D721Med (cell line): ENCODE data around the gene RHPN2.
"Not testable (repeated sequence)": the region's sequence is repeated elsewhere in the genome, so short reads cannot be mapped to it uniquely, and the experiment has no call there.

ENCODE experiments used
- DNase-seq: peaks from one replicate; pipeline ENCODE4 v3.0.0; 2011; ENCODE audit warnings: low spot score; ENCODE audit not compliant: insufficient read length
- FAIRE-seq: peaks from 2 replicates; lab custom pipeline; 2011; peaks lifted over from hg19 to GRCh38; lab: Jason Lieb, UNC
- CTCF ChIP-seq: IDR thresholded peaks from 2 replicates; pipeline ENCODE4 v1.5.1; 2012; ENCODE audit warnings: mild to moderate bottlenecking, control low read depth; ENCODE audit not compliant: insufficient read depth; ENCODE audit errors: missing control alignments

The RHPN2 gene

GRCh38 chr19:33054623-33055022, 10.1 kb downstream of the RHPN2 start:
- FAIRE-seq (no peak), DNase-seq (no peak)
- no peak for TF ChIP-seq CTCF

- DNase-seq, result no peak
- no peak for TF ChIP-seq CTCF
- FAIRE-seq, result no peak
Measured at GRCh38 chr19:33052352-33052972, 12.2 kb downstream of the RHPN2 start.

GRCh38 chr19:33050110-33050509, 14.6 kb downstream of the RHPN2 start:
- no peak for TF ChIP-seq CTCF
- no peak for FAIRE-seq
- DNase-seq, result no peak

GRCh38 chr19:33048806-33049676, 15.6 kb downstream of the RHPN2 start:
- DNase-seq, result no peak
- no peak for FAIRE-seq
- TF ChIP-seq CTCF, result no peak

GRCh38 chr19:33047422-33047821, 17.3 kb downstream of the RHPN2 start:
- FAIRE-seq, result no peak
- no peak for DNase-seq
- TF ChIP-seq CTCF, result no peak

- FAIRE-seq, result not testable (repeated sequence)
Measured at GRCh38 chr19:33041828-33042160, 22.9 kb downstream of the RHPN2 start.

GRCh38 chr19:33040994-33041827, 23.5 kb downstream of the RHPN2 start:
- DNase-seq, result no peak

More at GRCh38 chr19:33041828-33042160, 22.9 kb downstream of the RHPN2 start:
- DNase-seq, result not testable (repeated sequence)

More at GRCh38 chr19:33040994-33041827, 23.5 kb downstream of the RHPN2 start:
- no peak for TF ChIP-seq CTCF
- no peak for FAIRE-seq
